Astrocyte (in vitro differentiated cells and primary cell): Measurements from ENCODE around the gene ADAM8.

Source experiments
- CTCF ChIP-seq: IDR thresholded peaks from 2 replicates; pipeline ENCODE4 v1.5.1; 2011; ENCODE audit warnings: low read depth, mild to moderate bottlenecking, inconsistent platforms, low read length, moderate library complexity; ENCODE audit not compliant: insufficient read depth
- EZH2 ChIP-seq: IDR thresholded peaks from 2 replicates; pipeline ENCODE4 v1.6.1; 2012; ENCODE audit warnings: mild to moderate bottlenecking, low read length, inconsistent platforms; ENCODE audit not compliant: insufficient read depth

- TF ChIP-seq CTCF (no peak), EZH2 (no peak)
Measured at GRCh38 chr10:133276100-133276434, 601 bp downstream of the ADAM8 start.
